ENCODE measurements around the gene RAB32. TPM values are rescaled to one million over a fixed set of nuclear protein-coding genes. Genes with fewer than 3 reads are reported as not detected.

RAB32 gene
- 10 to 100 TPM in 3 of 4 donors, 1 to 10 TPM in 1; 8.4 to 17.4 (median 12.1) TPM for total RNA-seq
- 6.3 TPM for polyA plus RNA-seq
- long read RNA-seq, donor 1, transcript RAB32-201 (3 exons, 1,217 nt): major isoform, 28 of 30 reads
- long read RNA-seq, donor 1, partial matches to known transcripts: 1 of 30 reads
- long read RNA-seq, donor 1, other reads (novel, unspliced or antisense): 1 of 30 reads
- long read RNA-seq, donor 2, transcript RAB32-201 (3 exons, 1,217 nt): major isoform, 14 of 17 reads
- long read RNA-seq, donor 2, partial matches to known transcripts: 0 of 17 reads
- long read RNA-seq, donor 2, other reads (novel, unspliced or antisense): 3 of 17 reads
- long read RNA-seq, donor 3, transcript RAB32-201 (3 exons, 1,217 nt): major isoform, 14 of 16 reads
- long read RNA-seq, donor 3, partial matches to known transcripts: 0 of 16 reads
- long read RNA-seq, donor 3, other reads (novel, unspliced or antisense): 2 of 16 reads
- long read RNA-seq, donor 4, transcript RAB32-201 (3 exons, 1,217 nt): major isoform, 7 of 9 reads
- long read RNA-seq, donor 4, partial matches to known transcripts: 0 of 9 reads
- long read RNA-seq, donor 4, other reads (novel, unspliced or antisense): 2 of 9 reads

DNA sequence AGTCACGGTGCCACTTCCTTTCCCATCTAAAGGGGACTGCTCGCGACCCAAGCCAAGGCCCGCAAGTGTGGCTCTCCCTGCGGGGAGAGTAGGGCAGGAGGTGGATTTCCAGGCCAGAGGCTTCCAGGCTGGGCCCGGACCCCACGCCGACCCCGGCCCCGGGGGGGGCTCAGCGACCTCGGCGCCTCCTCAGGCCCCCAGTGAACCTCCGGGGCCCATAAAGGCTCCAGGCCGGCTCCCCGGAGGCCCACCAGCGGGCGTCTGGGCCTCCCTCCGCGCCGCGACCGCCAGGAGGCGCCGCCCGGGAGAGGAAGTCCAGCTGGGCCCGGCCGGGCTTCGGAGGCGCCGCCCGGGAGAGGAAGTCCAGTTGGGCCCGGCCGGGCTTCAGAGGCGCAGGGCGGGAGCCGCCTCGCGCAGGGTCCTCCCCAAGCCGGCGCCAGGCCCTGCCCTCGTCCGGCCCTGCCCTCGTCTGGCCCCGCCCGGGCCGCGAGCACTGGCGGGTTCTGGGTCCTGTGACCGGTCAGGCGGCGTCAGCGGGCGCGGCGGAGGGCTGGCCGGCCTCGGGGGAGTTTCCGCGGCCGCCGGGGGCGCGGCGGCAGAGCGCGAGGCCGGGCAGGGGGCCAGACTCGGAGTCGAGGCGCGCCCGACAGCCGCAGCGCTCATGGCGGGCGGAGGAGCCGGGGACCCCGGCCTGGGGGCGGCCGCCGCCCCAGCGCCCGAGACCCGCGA is at the start of gene RAB32:
Gene RAB32, plus strand, starts transcription at position 623 of the 729 bp plus-strand sequence. Its CDS starts 39 bp downstream, at position 662.
- Histone ChIP-seq H3K4me1 (ENCODE audit: control insufficient read depth, insufficient read depth, low read length) (no peaks in the 10 kb centered on the region), H3K4me3 (ENCODE audit: low read length) (peak within 1 kb of the TSS; percentile 88), H3K9me3 (ENCODE audit: control insufficient read depth, low read length) (no peaks in the 10 kb centered on the region), H3K27me3 (ENCODE audit: control insufficient read depth, insufficient read depth) (no peaks in the 10 kb centered on the region), H3K27ac (ENCODE audit: low read length) (peak within 1 kb of the TSS; percentile 98)
- WGBS: under 1% methylated on average over 86 of the region's 86 CpGs
- intact Hi-C loops (cut with DNase I): loop anchor here in 1 of 4 donors (10.0 kb wide), 1 partner anchor 579 kb away; the partner anchor contains the start of gene SHPRH
- peak; percentile 97 to 99 (median 98) for DNase-seq
- peak; percentile 100 for ATAC-seq

DNA sequence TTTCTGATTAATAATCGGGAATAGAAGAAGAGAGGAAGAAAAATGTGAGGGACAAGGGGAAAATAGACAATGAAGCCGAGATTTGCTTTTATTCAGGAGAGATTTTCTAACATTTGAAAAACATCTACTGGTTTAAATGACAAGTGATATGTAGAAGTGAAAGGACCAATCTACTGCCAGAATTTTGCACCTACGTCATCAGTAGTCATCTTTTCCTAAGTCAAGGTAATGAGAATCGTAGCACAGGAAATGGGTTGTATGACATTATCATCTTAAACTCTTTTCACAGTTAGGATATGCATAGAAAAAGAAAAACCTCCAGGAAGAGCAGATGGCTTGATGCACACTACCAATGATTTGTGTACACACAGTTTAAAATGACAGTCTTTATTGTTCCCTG is 45.3 kb upstream of the RAB32 start:
- DNase-seq (no peak), ATAC-seq (no peak)
- Histone ChIP-seq H3K4me1 (ENCODE audit: control insufficient read depth, insufficient read depth, low read length) (no peaks in the 10 kb centered on the region), H3K9me3 (ENCODE audit: control insufficient read depth, low read length) (no peaks in the 10 kb centered on the region), H3K27me3 (ENCODE audit: control insufficient read depth, insufficient read depth) (no peaks in the 10 kb centered on the region), H3K4me3 (ENCODE audit: low read length) (no peak overlapping the region), H3K27ac (ENCODE audit: low read length) (no peak overlapping the region)
- WGBS: 64% methylated on average over 4 of the region's 4 CpGs
- intact Hi-C loops (cut with DNase I): no loop called here

GRCh38 chr6:146503096-146503495 is 40.5 kb upstream of the RAB32 start:
- no peaks in the 10 kb centered on the region for H3K4me1 ChIP-seq (ENCODE audit: control insufficient read depth, insufficient read depth, low read length)
- ATAC-seq (no peak), DNase-seq (no peak)
- H3K9me3 ChIP-seq (ENCODE audit: control insufficient read depth, low read length): no peaks in the 10 kb centered on the region
- H3K4me3 ChIP-seq (ENCODE audit: low read length): no peak overlapping the region
- intact Hi-C loops (cut with DNase I): no loop called here
- H3K27ac ChIP-seq (ENCODE audit: low read length): no peak overlapping the region
- no peaks in the 10 kb centered on the region for H3K27me3 ChIP-seq (ENCODE audit: control insufficient read depth, insufficient read depth)
- 92% methylated on average over 1 of the region's 1 CpG for WGBS

DNA sequence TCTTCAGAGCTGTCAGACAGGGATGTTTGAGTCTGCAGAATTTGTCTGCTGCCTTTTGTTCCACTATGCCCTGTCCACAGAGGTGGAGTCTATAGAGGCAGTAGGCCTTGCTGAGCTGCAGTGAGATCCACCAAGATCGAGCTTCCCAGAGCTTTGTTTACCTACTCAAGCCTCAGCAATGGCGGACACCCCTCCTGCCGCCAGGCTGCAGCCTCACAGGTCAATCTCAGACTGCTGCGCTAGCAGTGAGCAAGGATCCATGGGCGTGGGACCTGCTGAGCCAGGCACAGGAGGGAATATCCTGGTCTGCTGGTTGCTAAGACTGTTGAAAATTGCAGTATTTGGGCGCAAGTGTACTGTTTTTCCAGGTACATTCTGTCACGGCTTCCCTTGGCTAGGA is 28.4 kb upstream of the RAB32 start:
- WGBS: 86% methylated on average over 7 of the region's 7 CpGs

DNA sequence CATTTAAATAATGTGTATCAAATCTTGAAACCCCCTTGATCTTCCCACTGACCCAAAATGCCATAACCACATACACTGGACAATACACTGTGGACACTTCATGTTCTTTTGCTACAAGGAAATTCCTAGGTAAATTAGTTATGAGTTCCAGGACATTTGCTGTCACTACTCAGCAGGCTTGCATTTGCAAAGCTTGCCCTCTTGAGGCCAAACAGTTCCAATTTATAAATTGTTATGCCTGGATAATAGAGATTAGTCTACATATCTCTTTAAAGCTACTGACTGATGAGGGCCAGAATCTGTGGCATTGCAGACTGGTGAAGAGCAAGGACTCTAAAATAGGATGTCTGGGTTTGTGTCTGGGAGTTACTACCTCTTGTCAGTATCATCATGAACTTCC is 17.4 kb upstream of the RAB32 start:
- ATAC-seq (no peak), DNase-seq (no peak)
- H3K27ac ChIP-seq (ENCODE audit: low read length): no peak overlapping the region
- no peaks in the 10 kb centered on the region for H3K9me3 ChIP-seq (ENCODE audit: control insufficient read depth, low read length)
- no peaks in the 10 kb centered on the region for H3K27me3 ChIP-seq (ENCODE audit: control insufficient read depth, insufficient read depth)
- no peak overlapping the region for H3K4me3 ChIP-seq (ENCODE audit: low read length)
- no peaks in the 10 kb centered on the region for H3K4me1 ChIP-seq (ENCODE audit: control insufficient read depth, insufficient read depth, low read length)
- intact Hi-C loops (cut with DNase I): no loop called here

More for the DNA sequence above, 28.4 kb upstream of the RAB32 start:
- no peak for DNase-seq
- intact Hi-C loops (cut with DNase I): no loop called here
- Histone ChIP-seq H3K4me1 (ENCODE audit: control insufficient read depth, insufficient read depth, low read length) (no peaks in the 10 kb centered on the region), H3K27me3 (ENCODE audit: control insufficient read depth, insufficient read depth) (no peaks in the 10 kb centered on the region), H3K9me3 (ENCODE audit: control insufficient read depth, low read length) (no peaks in the 10 kb centered on the region), H3K27ac (ENCODE audit: low read length) (no peak overlapping the region), H3K4me3 (ENCODE audit: low read length) (no peak overlapping the region)
- ATAC-seq: no peak

- ATAC-seq: no peak
- intact Hi-C loops (cut with DNase I): no loop called here
- 98% methylated on average over 3 of the region's 3 CpGs for WGBS
- no peak overlapping the region for H3K27ac ChIP-seq (ENCODE audit: low read length)
- no peak for DNase-seq
- no peaks in the 10 kb centered on the region for H3K9me3 ChIP-seq (ENCODE audit: control insufficient read depth, low read length)
- no peaks in the 10 kb centered on the region for H3K4me1 ChIP-seq (ENCODE audit: control insufficient read depth, insufficient read depth, low read length)
- no peaks in the 10 kb centered on the region for H3K27me3 ChIP-seq (ENCODE audit: control insufficient read depth, insufficient read depth)
- H3K4me3 ChIP-seq (ENCODE audit: low read length): no peak overlapping the region
Measured at GRCh38 chr6:146532702-146533101, 10.9 kb upstream of the RAB32 start.

DNA sequence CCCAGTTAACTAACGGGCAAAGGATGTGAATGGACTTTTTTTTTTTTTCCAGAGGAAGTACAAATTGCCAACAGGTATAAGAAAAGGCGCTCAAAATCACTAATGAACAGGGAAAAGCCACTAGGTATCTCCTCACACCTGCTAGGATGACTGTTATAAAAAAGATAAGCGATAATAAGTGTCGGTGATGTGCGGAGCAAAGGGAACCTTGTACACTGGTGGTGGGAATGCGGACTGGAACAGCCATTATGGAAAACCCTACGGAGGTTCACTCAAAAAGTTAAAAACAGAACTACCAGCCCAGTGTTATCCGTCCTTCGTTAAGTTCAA is 787 bp upstream of the RAB32 start:
- no peaks in the 10 kb centered on the region for H3K4me1 ChIP-seq (ENCODE audit: control insufficient read depth, insufficient read depth, low read length)
- H3K27me3 ChIP-seq (ENCODE audit: control insufficient read depth, insufficient read depth): no peaks in the 10 kb centered on the region
- WGBS: 55% methylated on average over 9 of the region's 9 CpGs
- H3K9me3 ChIP-seq (ENCODE audit: control insufficient read depth, low read length): no peaks in the 10 kb centered on the region
- H3K4me3 ChIP-seq (ENCODE audit: low read length): peak overlapping the region; percentile 88
- intact Hi-C loops (cut with DNase I): loop anchor here in 1 of 4 donors (10.0 kb wide), 1 partner anchor 578 kb away; the partner anchor contains the start of gene SHPRH
- DNase-seq (no peak), ATAC-seq (no peak)
- H3K27ac ChIP-seq (ENCODE audit: low read length): peak overlapping the region; percentile 71

GRCh38 chr6:146543940-146544615 is 445 bp downstream of the RAB32 start:
- intact Hi-C loops (cut with DNase I): loop anchor here in 1 of 4 donors (10.0 kb wide), 1 partner anchor 579 kb away; the partner anchor contains the start of gene SHPRH

DNA sequence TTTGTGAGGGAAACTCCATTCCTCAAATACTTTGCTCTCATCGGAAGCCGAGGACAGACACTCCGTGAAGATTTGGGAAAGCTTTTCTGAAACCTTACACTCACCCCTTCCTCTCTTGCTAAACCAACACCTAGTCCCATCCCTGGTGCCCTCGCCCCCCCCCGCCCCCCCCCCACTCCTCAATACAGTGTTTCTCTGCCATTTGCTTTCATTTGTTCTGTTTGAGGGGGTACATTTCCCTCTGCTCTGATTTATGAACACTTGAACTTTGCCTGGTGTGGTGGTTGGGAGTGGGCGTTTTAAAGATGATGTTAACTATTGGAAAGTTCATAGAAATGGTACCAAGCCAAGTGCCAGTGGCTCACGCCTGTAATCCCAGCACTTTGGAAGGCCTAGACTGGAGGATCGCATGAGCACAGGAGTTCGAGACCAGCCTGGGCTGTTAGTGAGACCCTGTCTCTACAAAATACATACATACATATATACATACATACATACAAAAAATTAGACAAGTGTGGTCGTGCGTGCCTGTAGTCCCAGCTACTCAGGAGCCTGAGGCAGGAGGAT is 1.1 kb downstream of the RAB32 start:
- Histone ChIP-seq H3K4me3 (ENCODE audit: low read length) (peak overlapping the region; percentile 88), H3K27ac (ENCODE audit: low read length) (peak overlapping the region; percentile 98), H3K4me1 (ENCODE audit: control insufficient read depth, insufficient read depth, low read length) (peaks cover 1% of the 10 kb centered on the region), H3K27me3 (ENCODE audit: control insufficient read depth, insufficient read depth) (no peaks in the 10 kb centered on the region), H3K9me3 (ENCODE audit: control insufficient read depth, low read length) (no peaks in the 10 kb centered on the region)
- 27% methylated on average over 11 of the region's 11 CpGs for WGBS
- no peak for ATAC-seq
- intact Hi-C loops (cut with DNase I): loop anchor here in 1 of 4 donors (10.0 kb wide), 1 partner anchor 580 kb away; the partner anchor contains the start of gene SHPRH
- peak in 2 of 3 donors; percentile 32 for DNase-seq

More at GRCh38 chr6:146543940-146544615, 445 bp downstream of the RAB32 start:
- DNase-seq (peak; percentile 43 to 82 (median 72)), ATAC-seq (peak; percentile 12 to 36)
- peak overlapping the region; percentile 88 for H3K4me3 ChIP-seq (ENCODE audit: low read length)
- no peaks in the 10 kb centered on the region for H3K27me3 ChIP-seq (ENCODE audit: control insufficient read depth, insufficient read depth)
- no peaks in the 10 kb centered on the region for H3K9me3 ChIP-seq (ENCODE audit: control insufficient read depth, low read length)
- peak overlapping the region; percentile 98 for H3K27ac ChIP-seq (ENCODE audit: low read length)
- 2% methylated on average over 33 of the region's 33 CpGs for WGBS
- no peaks in the 10 kb centered on the region for H3K4me1 ChIP-seq (ENCODE audit: control insufficient read depth, insufficient read depth, low read length)

DNA sequence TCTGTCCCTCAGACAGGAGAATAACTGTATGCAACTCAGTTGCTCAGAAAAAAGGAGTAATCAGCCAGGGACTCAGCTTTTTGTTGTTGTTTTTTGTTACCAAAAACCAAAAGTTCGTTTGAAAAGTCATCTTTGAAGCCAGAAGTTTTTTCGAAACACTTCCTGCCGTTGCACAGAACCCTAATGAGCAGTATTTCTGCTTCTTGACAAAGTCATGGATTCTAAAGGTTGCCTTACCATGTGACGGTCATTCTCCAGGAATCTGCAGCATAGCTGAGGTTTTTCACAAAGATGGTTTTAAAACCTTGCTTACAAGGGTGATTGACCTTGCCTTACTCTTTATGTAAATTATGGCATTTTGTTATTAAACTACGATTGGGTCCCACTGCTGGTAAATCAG is 1.9 kb downstream of the RAB32 start:
- Histone ChIP-seq H3K27ac (ENCODE audit: low read length) (peak overlapping the region; percentile 30), H3K9me3 (ENCODE audit: control insufficient read depth, low read length) (no peaks in the 10 kb centered on the region), H3K4me1 (ENCODE audit: control insufficient read depth, insufficient read depth, low read length) (peaks cover 3% of the 10 kb centered on the region), H3K4me3 (ENCODE audit: low read length) (peak overlapping the region; percentile 88), H3K27me3 (ENCODE audit: control insufficient read depth, insufficient read depth) (no peaks in the 10 kb centered on the region)
- ATAC-seq (no peak), DNase-seq (no peak)
- WGBS: 28% methylated on average over 5 of the region's 5 CpGs
- intact Hi-C loops (cut with DNase I): loop anchor here in 1 of 4 donors (10.0 kb wide), 1 partner anchor 581 kb away; the partner anchor contains the start of gene SHPRH

Data from right cardiac atrium (tissue), 5 donors.